Neutrophil (primary cell): ENCODE measurements around the gene GRB10.

Source experiments
- H3K27ac ChIP-seq: fragments of 200-600 bp; sonication (generic); 2 replicates; pipeline ENCODE4 v1.5.1; 2016; ENCODE audit warnings: mild to moderate bottlenecking, moderate library complexity
- H3K27me3 ChIP-seq: fragments of 200-600 bp; sonication (generic); 2 replicates; pipeline ENCODE4 v1.6.0; 2016; ENCODE audit warnings: mild to moderate bottlenecking
- H3K36me3 ChIP-seq: fragments of 200-600 bp; sonication (generic); 2 replicates; pipeline ENCODE4 v1.5.1; 2017
- H3K4me1 ChIP-seq, 2 experiments: fragments of 200-600 bp in 1 of 2; sonication (generic) in 1 of 2; 1 replicate in 1 of 2; 2 replicates in 1 of 2; pipeline versions ENCODE4 v1.5.1 to v1.6.1; 2013 to 2016; ENCODE audit warnings: low read depth in 1 of 2, low read length in 1 of 2, mild to moderate bottlenecking in 1 of 2, moderate library complexity in 1 of 2; ENCODE audit not compliant: control insufficient read depth in 1 of 2, insufficient read depth in 1 of 2
- H3K4me3 ChIP-seq, 2 experiments: fragments of 200-600 bp in 1 of 2; sonication (generic) in 1 of 2; 1 replicate in 1 of 2; 2 replicates in 1 of 2; pipeline ENCODE4 v1.5.1; 2013 to 2016; ENCODE audit warnings: low read depth in 1 of 2, low read length in 1 of 2, mild to moderate bottlenecking in 1 of 2, moderate library complexity in 1 of 2
- H3K9me3 ChIP-seq: fragments of 200-600 bp; sonication (generic); 2 replicates; pipeline ENCODE4 v1.5.1; 2016
- TF ChIP-seq, protein P1 (sequence below): fragments of 200-600 bp; sonication (generic); IDR thresholded peaks from 2 replicates; pipeline ENCODE4 v1.5.1; 2016; ENCODE audit warnings: antibody characterized with exemption

GRB10 gene

DNA sequence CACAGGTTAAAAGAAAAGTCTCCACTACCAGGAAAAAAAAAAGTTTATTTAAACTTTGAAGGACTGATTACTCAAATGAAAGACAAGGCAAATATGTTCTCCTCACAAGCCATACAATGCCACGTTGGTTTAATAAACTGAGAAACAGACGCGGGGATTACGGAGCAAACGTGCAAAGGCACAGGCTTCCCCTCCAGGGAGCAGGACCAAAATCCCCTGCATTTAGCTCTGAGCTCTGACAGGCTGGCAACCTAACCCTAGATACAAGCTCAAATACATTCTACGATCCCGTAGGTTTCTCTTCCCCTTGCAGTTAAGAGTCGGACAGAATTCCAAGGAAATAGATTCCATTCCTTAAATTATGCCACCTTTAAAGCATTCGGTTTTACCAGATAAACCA lies 7.7 kb upstream of the GRB10 start:
- no peak overlapping the region for H3K27ac ChIP-seq
- no peaks in the 10 kb centered on the region for H3K9me3 ChIP-seq
- no peak overlapping the region for H3K4me3 ChIP-seq
- H3K4me1 ChIP-seq = peaks cover 11 to 17% of the 10 kb centered on the region in 2 experiments
- H3K27me3 ChIP-seq = peaks cover 25% of the 10 kb centered on the region
- TF ChIP-seq, protein P1, sequence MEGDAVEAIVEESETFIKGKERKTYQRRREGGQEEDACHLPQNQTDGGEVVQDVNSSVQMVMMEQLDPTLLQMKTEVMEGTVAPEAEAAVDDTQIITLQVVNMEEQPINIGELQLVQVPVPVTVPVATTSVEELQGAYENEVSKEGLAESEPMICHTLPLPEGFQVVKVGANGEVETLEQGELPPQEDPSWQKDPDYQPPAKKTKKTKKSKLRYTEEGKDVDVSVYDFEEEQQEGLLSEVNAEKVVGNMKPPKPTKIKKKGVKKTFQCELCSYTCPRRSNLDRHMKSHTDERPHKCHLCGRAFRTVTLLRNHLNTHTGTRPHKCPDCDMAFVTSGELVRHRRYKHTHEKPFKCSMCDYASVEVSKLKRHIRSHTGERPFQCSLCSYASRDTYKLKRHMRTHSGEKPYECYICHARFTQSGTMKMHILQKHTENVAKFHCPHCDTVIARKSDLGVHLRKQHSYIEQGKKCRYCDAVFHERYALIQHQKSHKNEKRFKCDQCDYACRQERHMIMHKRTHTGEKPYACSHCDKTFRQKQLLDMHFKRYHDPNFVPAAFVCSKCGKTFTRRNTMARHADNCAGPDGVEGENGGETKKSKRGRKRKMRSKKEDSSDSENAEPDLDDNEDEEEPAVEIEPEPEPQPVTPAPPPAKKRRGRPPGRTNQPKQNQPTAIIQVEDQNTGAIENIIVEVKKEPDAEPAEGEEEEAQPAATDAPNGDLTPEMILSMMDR = no peak
- H3K36me3 ChIP-seq = no peaks in the 10 kb centered on the region

DNA sequence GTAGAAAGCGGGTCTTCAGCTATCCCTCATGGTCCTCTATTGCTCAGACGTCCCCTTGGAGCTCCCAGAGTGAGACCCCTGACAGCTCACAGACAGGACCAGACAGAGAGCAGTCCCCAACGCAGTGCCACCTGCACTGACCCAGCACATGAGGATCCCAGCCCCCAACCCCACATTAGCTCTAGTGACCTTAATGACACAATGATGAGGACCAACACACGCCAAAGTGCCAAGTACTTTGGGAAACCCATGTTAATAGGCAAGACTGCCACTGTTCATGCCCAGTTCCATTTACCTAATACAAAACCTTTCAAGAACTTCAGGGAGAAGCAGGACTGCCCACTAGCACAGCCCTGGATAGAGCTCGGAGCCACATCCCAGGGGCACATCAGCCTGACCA lies 5.7 kb upstream of the GRB10 start:
- Histone ChIP-seq H3K4me1 (peaks cover 11 to 14% of the 10 kb centered on the region in 2 experiments), H3K27me3 (peaks cover 17% of the 10 kb centered on the region), H3K27ac (no peak overlapping the region), H3K36me3 (no peaks in the 10 kb centered on the region), H3K9me3 (no peaks in the 10 kb centered on the region), H3K4me3 (no peak overlapping the region)
- TF ChIP-seq, protein P1 = no peak

DNA sequence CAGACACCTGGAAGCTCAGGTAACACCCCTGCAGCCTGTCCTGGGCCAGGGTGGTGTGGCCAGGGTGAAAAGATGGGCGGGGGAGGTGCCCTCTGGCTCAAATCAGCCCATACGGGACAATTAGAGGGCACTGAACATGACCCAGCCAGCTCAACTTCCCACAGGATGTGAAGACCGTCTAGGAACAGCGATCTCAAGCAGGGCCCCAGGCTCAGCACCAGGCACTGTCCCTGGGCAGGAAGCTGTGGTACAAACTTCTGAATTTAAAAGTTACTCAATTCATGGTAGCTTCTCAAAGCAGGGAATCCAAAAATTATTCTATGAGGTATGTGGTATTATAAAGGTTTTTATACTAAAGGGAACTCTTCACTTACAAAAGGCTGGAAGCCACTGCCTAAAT lies 5.1 kb upstream of the GRB10 start:
- Histone ChIP-seq H3K36me3 (no peaks in the 10 kb centered on the region), H3K4me3 (no peak overlapping the region), H3K9me3 (no peaks in the 10 kb centered on the region), H3K27me3 (peaks cover 21% of the 10 kb centered on the region), H3K27ac (no peak overlapping the region), H3K4me1 (peaks cover 14% of the 10 kb centered on the region in 2 experiments)
- TF ChIP-seq, protein P1 = no peak

DNA sequence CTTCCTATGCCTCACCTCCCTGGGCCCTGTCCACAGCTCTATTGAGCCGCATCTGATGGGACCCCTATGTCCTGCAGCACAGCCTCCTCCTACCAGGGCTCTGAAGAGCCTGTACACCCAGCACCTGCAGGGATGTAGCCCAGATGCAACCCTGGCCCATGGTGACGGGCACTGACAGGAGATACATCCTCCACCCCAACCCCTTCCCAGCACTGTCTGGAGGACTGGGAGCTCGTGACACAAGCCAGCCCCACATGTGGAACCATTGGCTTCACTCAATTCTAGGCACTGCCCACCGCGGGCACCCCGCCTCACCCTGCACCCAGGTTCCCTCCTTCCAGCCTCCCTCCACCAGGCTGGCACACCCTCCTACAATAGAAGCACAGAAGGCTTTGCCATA lies 2.6 kb upstream of the GRB10 start:
- no peak overlapping the region for H3K27ac ChIP-seq
- peaks cover 3 to 11% of the 10 kb centered on the region in 2 experiments for H3K4me1 ChIP-seq
- H3K36me3 ChIP-seq = no peaks in the 10 kb centered on the region
- H3K27me3 ChIP-seq = peaks cover 39% of the 10 kb centered on the region
- TF ChIP-seq, protein P1 = no peak
- H3K9me3 ChIP-seq = no peaks in the 10 kb centered on the region
- H3K4me3 ChIP-seq = no peak overlapping the region

DNA sequence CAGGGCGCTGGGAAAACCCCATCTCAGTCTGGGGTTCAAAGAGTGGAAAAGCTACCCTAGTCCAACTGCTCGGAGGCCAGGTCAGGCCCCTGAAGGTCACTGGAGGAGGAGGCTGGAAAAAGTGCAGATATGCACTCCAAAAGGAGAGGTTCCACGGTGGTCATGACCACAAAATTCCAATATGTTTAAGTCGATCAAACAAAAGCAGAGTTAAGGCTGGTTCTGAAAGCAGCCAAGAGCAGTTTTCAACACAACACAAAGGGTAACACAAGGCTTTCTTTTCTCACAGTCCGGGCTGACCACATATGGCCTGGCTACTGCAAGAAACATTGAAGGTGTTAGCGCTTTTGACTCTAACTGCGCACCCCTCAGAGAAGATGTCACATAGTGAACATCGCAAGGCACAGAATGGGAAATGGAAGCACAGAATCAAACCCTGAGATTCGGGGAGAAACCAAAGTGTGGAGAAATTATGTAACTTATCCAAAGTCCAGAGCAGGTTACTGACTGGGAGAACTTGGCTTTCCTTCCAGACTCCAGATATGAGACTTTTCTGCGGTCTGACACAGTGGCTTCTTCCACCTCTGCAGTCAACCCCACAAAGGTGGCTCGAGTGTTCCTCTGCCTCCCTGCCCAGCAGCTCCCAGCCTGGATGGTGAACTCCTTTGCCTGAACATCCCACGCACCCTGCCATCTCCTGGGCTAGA lies 1.3 kb upstream of the GRB10 start:
- no peak overlapping the region for H3K27ac ChIP-seq
- H3K4me3 ChIP-seq = no peak overlapping the region
- no peaks in the 10 kb centered on the region for H3K36me3 ChIP-seq

More for the DNA sequence above, 1.3 kb upstream of the GRB10 start:
- Histone ChIP-seq H3K27me3 (peaks cover 39% of the 10 kb centered on the region), H3K4me1 (peaks cover 3 to 11% of the 10 kb centered on the region in 2 experiments), H3K9me3 (no peaks in the 10 kb centered on the region)
- TF ChIP-seq, protein P1 = no peak
